Measurements from ENCODE around the gene RGS7. TPM values are rescaled to one million over a fixed set of nuclear protein-coding genes. Genes with fewer than 3 reads are reported as not detected.

The RGS7 gene
- total RNA-seq, 1 donor from 2014 or later, result not detected

GRCh38 chr1:240821925-240822324 is 535.1 kb downstream of the RGS7 start:
- H3K27me3 ChIP-seq, result no peaks in the 10 kb centered on the region
- H3K4me3 ChIP-seq, result no peak overlapping the region
- no peak for TF ChIP-seq CTCF (IDR thresholded peaks at IDR 0.05)
- no peak for TF ChIP-seq POLR2A (IDR thresholded peaks at IDR 0.05)
- no peak for TF ChIP-seq POLR2AphosphoS5 (IDR thresholded peaks at IDR 0.05; ENCODE audit: insufficient read depth in 1 of 2, low read depth in 1 of 2)
- DNase-seq (ENCODE audit: extremely low spot score in 2 of 2), result no peak
- H3K27ac ChIP-seq, result no peak overlapping the region
- H3K9me3 ChIP-seq, result no peaks in the 10 kb centered on the region
- no peaks in the 10 kb centered on the region for H3K36me3 ChIP-seq
- no peaks in the 10 kb centered on the region for H3K4me1 ChIP-seq
- intact Hi-C loops (cut with DNase I), result no loop called here

- no peaks in the 10 kb centered on the region for H3K36me3 ChIP-seq
- no peak for DNase-seq (ENCODE audit: extremely low spot score in 2 of 2)
- H3K4me1 ChIP-seq, result no peaks in the 10 kb centered on the region
- no peaks in the 10 kb centered on the region for H3K9me3 ChIP-seq
- intact Hi-C loops (cut with DNase I), result no loop called here
- no peak overlapping the region for H3K4me3 ChIP-seq
- no peak for TF ChIP-seq CTCF (IDR thresholded peaks at IDR 0.05)
- no peak for TF ChIP-seq POLR2A (IDR thresholded peaks at IDR 0.05)
- no peak for TF ChIP-seq POLR2AphosphoS5 (IDR thresholded peaks at IDR 0.05; ENCODE audit: insufficient read depth in 1 of 2, low read depth in 1 of 2)
- no peaks in the 10 kb centered on the region for H3K27me3 ChIP-seq
- H3K27ac ChIP-seq, result no peak overlapping the region
Observed at GRCh38 chr1:240820816-240821215, 536.2 kb downstream of the RGS7 start.

- DNase-seq (ENCODE audit: extremely low spot score in 2 of 2), result no peak
- Histone ChIP-seq H3K9me3 (no peaks in the 10 kb centered on the region), H3K4me3 (no peak overlapping the region), H3K27ac (no peak overlapping the region), H3K4me1 (no peaks in the 10 kb centered on the region), H3K36me3 (no peaks in the 10 kb centered on the region), H3K27me3 (no peaks in the 10 kb centered on the region)
- intact Hi-C loops (cut with DNase I), result no loop called here
- TF ChIP-seq POLR2AphosphoS5 (IDR thresholded peaks at IDR 0.05; ENCODE audit: insufficient read depth in 1 of 2, low read depth in 1 of 2) (no peak), CTCF (IDR thresholded peaks at IDR 0.05) (no peak), POLR2A (IDR thresholded peaks at IDR 0.05) (no peak)
Observed at GRCh38 chr1:240816472-240816871, 540.5 kb downstream of the RGS7 start.

GRCh38 chr1:240813720-240814119 is 543.3 kb downstream of the RGS7 start:
- no peaks in the 10 kb centered on the region for H3K4me1 ChIP-seq
- TF ChIP-seq POLR2A (IDR thresholded peaks at IDR 0.05), result no peak
- no peak for TF ChIP-seq CTCF (IDR thresholded peaks at IDR 0.05)
- TF ChIP-seq POLR2AphosphoS5 (IDR thresholded peaks at IDR 0.05; ENCODE audit: insufficient read depth in 1 of 2, low read depth in 1 of 2), result no peak
- no peak overlapping the region for H3K4me3 ChIP-seq
- DNase-seq (ENCODE audit: extremely low spot score in 2 of 2), result no peak
- H3K36me3 ChIP-seq, result no peaks in the 10 kb centered on the region
- intact Hi-C loops (cut with DNase I), result no loop called here
- no peak overlapping the region for H3K27ac ChIP-seq
- no peaks in the 10 kb centered on the region for H3K27me3 ChIP-seq
- H3K9me3 ChIP-seq, result no peaks in the 10 kb centered on the region

- intact Hi-C loops (cut with DNase I), result no loop called here
- H3K9me3 ChIP-seq, result no peaks in the 10 kb centered on the region
- DNase-seq (ENCODE audit: extremely low spot score in 2 of 2), result no peak
- no peak overlapping the region for H3K4me3 ChIP-seq
- no peaks in the 10 kb centered on the region for H3K36me3 ChIP-seq
- no peak for TF ChIP-seq POLR2A (IDR thresholded peaks at IDR 0.05)
- TF ChIP-seq CTCF (IDR thresholded peaks at IDR 0.05), result no peak
- no peak for TF ChIP-seq POLR2AphosphoS5 (IDR thresholded peaks at IDR 0.05; ENCODE audit: insufficient read depth in 1 of 2, low read depth in 1 of 2)
- H3K4me1 ChIP-seq, result no peaks in the 10 kb centered on the region
- H3K27ac ChIP-seq, result no peak overlapping the region
- H3K27me3 ChIP-seq, result no peaks in the 10 kb centered on the region
Observed at GRCh38 chr1:240811256-240811655, 545.7 kb downstream of the RGS7 start.

Measured in vagina (tissue), 2 donors.